Measurements from ENCODE around the gene TACO1.

DNA sequence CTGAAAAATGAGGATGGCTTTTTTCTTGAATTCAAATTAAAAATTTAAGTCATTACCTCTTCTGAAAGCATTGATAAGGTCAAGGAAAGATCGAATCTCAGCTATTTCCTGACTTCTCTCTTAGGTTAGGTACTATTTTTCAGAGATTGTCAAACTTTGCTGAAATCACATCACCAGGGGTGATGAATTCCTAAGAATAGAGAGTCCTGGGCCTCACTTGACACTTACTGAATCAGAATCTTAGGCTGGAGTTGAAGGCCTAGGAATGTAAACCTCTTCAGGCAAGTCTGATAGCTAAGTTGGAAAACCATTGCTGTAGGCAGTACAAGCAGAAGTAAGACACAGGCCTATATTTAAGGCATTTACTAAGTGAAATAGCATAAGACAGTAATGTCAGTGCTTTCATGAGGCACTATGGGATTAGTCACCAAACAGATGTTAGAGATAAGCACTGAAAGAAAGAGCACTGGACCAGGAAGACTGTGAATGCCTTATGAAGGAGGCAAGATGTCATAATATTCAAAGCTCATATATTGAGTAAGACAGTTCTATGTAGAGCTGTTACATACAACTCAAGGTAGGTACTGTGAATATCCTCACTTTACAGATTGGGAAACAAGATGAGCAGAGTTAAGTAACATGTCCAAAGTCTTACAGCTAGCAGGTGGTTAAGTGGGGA lies 28.9 kb upstream of the TACO1 start:
- TF ChIP-seq CREB1 (IDR thresholded peaks at IDR 0.05; ENCODE audit: low read depth) (no peak), ZBTB7A (IDR thresholded peaks at IDR 0.05; ENCODE audit: low read depth) (no peak), RAD21 (IDR thresholded peaks at IDR 0.05; ENCODE audit: low read depth) (no peak)
- TF ChIP-seq, protein P1, sequence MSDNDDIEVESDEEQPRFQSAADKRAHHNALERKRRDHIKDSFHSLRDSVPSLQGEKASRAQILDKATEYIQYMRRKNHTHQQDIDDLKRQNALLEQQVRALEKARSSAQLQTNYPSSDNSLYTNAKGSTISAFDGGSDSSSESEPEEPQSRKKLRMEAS (IDR thresholded peaks at IDR 0.05) = no peak

Measured in Ishikawa (cell line).